ENCODE data around the gene AUH.

- TF ChIP-seq CTCF (conservative IDR thresholded peaks at IDR 0.05; ENCODE audit: low read length), result no peak
- TF ChIP-seq EZH2phosphoT487 (IDR thresholded peaks at IDR 0.05; ENCODE audit: borderline replicate concordance, low read depth, low read length), result no peak
Observed at GRCh38 chr9:91345978-91346377, 15.7 kb downstream of the AUH start.
